Thoracic aorta (tissue), 2 donors: ENCODE measurements around the gene EBF4. TPM values are rescaled to one million over a fixed set of nuclear protein-coding genes. Genes with fewer than 3 reads are reported as not detected.

Experiments used
- ATAC-seq: fragments of 150-250 bp; one replicate; pipeline ENCODE4 v1.8.0; 2017; ENCODE audit warnings: low read depth; ENCODE audit not compliant: insufficient number of reproducible peaks, low FRiP score
- DNase-seq: peaks from one replicate; pipeline ENCODE4 v3.0.0-alpha.2; 2020; ENCODE audit warnings: low spot score
- H3K27ac ChIP-seq, 2 donors: fragments of 200-600 bp; sonication (generic); 1 replicate in 1 of 2; 2 replicates in 1 of 2; pipeline ENCODE4 v1.5.1; 2016; ENCODE audit warnings: mild to moderate bottlenecking in 2 of 2, moderate library complexity in 2 of 2
- H3K27me3 ChIP-seq: fragments of 200-600 bp; sonication (generic); replicated peaks from 2 replicates; pipeline ENCODE4 v1.6.0; 2016; ENCODE audit warnings: mild to moderate bottlenecking; ENCODE audit not compliant: insufficient read depth
- H3K36me3 ChIP-seq: fragments of 200-600 bp; sonication (generic); one replicate; pipeline ENCODE4 v1.5.1; 2016
- H3K4me1 ChIP-seq, 2 donors: fragments of 200-600 bp; sonication (generic); 1 replicate in 1 of 2; 2 replicates in 1 of 2; pipeline versions ENCODE4 v1.5.1 to v1.6.0; 2016; ENCODE audit warnings: low read depth in 2 of 2, mild to moderate bottlenecking in 1 of 2; ENCODE audit not compliant: control insufficient read depth in 1 of 2
- H3K4me3 ChIP-seq: fragments of 200-600 bp; sonication (generic); 2 replicates; pipeline ENCODE4 v1.5.1; 2016; ENCODE audit warnings: mild to moderate bottlenecking
- H3K9me3 ChIP-seq: fragments of 200-600 bp; sonication (generic); 2 replicates; pipeline ENCODE4 v1.5.1; 2016
- CTCF ChIP-seq: fragments of 200-600 bp; sonication (generic); IDR thresholded peaks from one replicate; pipeline ENCODE4 v1.5.1; 2019; ENCODE audit warnings: antibody characterized with exemption
- total RNA-seq, 2 donors: library from RNA; depleted of rRNA; stranded (reverse); fragments of >200 nt; gene quantifications; one replicate each; pipeline versions ENCODE4 v1.1.0 to v1.2.3, GENCODE V29; 2016

The EBF4 gene
- total RNA-seq, 2 donors from 2014 or later, result 14.1 to 16.6 TPM

GRCh38 chr20:2663364-2663886, 29.2 kb upstream of the EBF4 start:
- H3K27me3 ChIP-seq, result no peaks in the 10 kb centered on the region
- peak overlapping the region; percentile 83 for H3K4me3 ChIP-seq
- TF ChIP-seq CTCF, result no peak
- ATAC-seq, result no peak
- H3K27ac ChIP-seq, result peak overlapping the region; percentile 90 to 93
- H3K9me3 ChIP-seq, result no peaks in the 10 kb centered on the region
- peaks cover 21% of the 10 kb centered on the region for H3K36me3 ChIP-seq
- H3K4me1 ChIP-seq, result peaks cover 6 to 14% of the 10 kb centered on the region in 2 donors
- DNase-seq, result no peak

GRCh38 chr20:2663887-2664719, 28.5 kb upstream of the EBF4 start, which contains the start of gene IDH3B:
Gene IDH3B, minus strand, starts transcription at chr20:2664216. Its CDS starts 28 bp downstream, at chr20:2664188.
- H3K4me3 ChIP-seq, result peak within 1 kb of the TSS; percentile 83
- no peaks in the 10 kb centered on the region for H3K27me3 ChIP-seq
- H3K27ac ChIP-seq, result peak within 1 kb of the TSS; percentile 90 to 93
- no peak for TF ChIP-seq CTCF
- no peaks in the 10 kb centered on the region for H3K9me3 ChIP-seq
- peak; percentile 82 for ATAC-seq
- peaks cover 6 to 14% of the 10 kb centered on the region in 2 donors for H3K4me1 ChIP-seq
- H3K36me3 ChIP-seq, result peaks cover 14% of the 10 kb centered on the region
- DNase-seq, result peak; percentile 72

GRCh38 chr20:2671977-2672376, 20.6 kb upstream of the EBF4 start:
- H3K9me3 ChIP-seq, result no peaks in the 10 kb centered on the region
- no peak for TF ChIP-seq CTCF
- no peak for ATAC-seq
- no peaks in the 10 kb centered on the region for H3K27me3 ChIP-seq
- no peaks in the 10 kb centered on the region for H3K4me1 ChIP-seq
- H3K36me3 ChIP-seq, result no peaks in the 10 kb centered on the region
- no peak for DNase-seq
- H3K27ac ChIP-seq, result no peak overlapping the region
- H3K4me3 ChIP-seq, result no peak overlapping the region

GRCh38 chr20:2672446-2672845, 20.1 kb upstream of the EBF4 start:
- Histone ChIP-seq H3K4me3 (no peak overlapping the region), H3K27ac (no peak overlapping the region), H3K4me1 (no peaks in the 10 kb centered on the region), H3K27me3 (no peaks in the 10 kb centered on the region), H3K9me3 (no peaks in the 10 kb centered on the region), H3K36me3 (no peaks in the 10 kb centered on the region)
- DNase-seq, result no peak
- no peak for ATAC-seq
- TF ChIP-seq CTCF, result no peak

DNA sequence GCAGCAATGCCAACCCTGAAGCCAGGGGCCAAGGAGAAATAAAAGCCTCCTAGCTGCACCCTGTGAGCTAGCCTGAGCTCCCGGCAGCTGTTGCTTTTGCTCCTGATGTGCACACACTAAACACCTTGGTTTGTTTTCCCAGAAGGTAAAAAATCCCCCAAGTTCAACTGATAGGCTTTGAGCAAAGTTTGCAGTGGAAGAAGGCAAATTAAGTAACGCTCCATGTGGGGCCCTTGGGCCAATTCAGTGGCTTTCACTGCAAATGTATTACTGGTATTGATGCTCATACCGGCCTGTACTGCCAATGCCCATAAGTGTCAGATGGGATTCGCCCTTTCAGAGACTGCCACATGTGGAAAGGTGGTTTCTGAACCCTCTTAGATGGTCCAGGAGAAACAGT, 19.1 kb upstream of the EBF4 start:
- Histone ChIP-seq H3K36me3 (no peaks in the 10 kb centered on the region), H3K27ac (no peak overlapping the region), H3K4me1 (no peaks in the 10 kb centered on the region), H3K9me3 (no peaks in the 10 kb centered on the region), H3K4me3 (no peak overlapping the region), H3K27me3 (no peaks in the 10 kb centered on the region)
- no peak for TF ChIP-seq CTCF
- DNase-seq (no peak), ATAC-seq (no peak)
